ENCODE results near the gene METTL6.

The METTL6 gene

DNA sequence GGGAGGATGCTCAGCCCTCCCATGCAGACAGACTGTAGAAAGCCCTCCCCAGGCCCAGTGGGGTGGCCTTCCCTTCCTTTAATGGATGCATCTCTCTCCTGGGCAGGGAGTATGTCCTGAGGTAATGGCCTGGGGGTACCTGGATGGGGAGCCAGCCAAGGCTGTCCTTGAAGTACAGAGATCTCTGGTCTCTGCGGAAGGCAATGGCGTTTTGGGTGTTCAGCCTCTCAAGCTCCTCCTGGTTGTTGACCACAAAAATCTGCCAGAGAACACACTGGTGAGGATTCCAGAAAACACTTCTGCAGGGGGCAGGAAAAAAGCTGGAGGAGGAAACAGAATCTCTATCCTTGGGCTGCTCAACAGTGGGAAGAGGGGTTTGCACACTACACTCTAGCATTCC, 29.0 kb upstream of the METTL6 start:
- Mint-ChIP-seq H3K9me3 (no peaks in the 10 kb centered on the region), H3K4me3 (no peak overlapping the region), H3K27ac (no peak overlapping the region), H3K36me3 (ENCODE audit: insufficient read depth) (peaks cover 7% of the 10 kb centered on the region), H3K4me1 (ENCODE audit: low read depth in 2 of 2) (peaks cover 21 to 24% of the 10 kb centered on the region in 2 donors), H3K27me3 (no peaks in the 10 kb centered on the region)
- ATAC-seq (replicated peaks) = no peak
- DNase-seq = no peak

DNA sequence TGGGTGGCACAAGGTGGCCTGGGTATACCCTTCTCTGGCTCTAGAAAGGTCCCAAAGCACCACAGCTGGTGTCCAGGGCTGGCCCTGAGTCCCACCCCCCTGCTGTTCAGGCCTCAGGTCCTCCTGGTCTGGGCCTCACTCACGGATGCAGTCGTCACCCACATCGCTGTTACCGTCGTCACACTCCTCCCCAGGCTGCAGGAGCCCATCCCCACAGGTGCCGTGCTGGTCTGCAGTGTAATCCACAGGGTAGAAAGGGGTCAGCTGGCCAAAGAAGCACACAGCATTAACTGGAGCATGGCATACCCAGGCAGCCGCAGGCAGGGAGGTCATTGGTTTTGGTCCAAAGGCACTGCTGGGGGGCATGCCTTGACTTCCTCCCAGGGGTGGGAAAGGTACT, 28.4 kb upstream of the METTL6 start:
- Mint-ChIP-seq H3K27ac (peak overlapping the region in 1 of 2 donors; percentile 66), H3K9me3 (no peaks in the 10 kb centered on the region), H3K27me3 (no peaks in the 10 kb centered on the region), H3K4me1 (ENCODE audit: low read depth in 2 of 2) (peaks cover 18 to 19% of the 10 kb centered on the region in 2 donors), H3K4me3 (no peak overlapping the region), H3K36me3 (ENCODE audit: insufficient read depth) (peaks cover 12% of the 10 kb centered on the region)
- DNase-seq (no peak), ATAC-seq (replicated peaks) (no peak)

DNA sequence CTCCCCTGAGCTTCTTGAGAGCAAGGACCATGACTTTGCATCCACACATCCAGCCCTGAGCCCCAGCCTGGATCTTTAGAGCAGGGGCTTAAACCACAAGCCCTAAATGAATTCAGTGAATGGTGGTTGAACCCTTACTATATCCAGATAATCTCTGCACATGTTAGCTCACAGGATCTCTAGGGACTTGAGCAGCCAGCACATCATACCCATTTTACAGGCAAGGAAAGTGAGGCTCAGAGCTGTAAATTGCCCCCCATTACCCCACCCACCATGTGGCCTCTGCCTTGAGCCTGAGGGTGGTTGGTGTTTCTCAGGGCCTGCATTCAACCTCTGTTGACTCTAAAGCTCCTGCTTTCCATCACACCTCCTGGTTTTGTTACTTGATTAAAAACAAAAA, 27.6 kb upstream of the METTL6 start:
- Mint-ChIP-seq H3K9me3 (no peaks in the 10 kb centered on the region), H3K4me3 (no peak overlapping the region), H3K27me3 (no peaks in the 10 kb centered on the region), H3K4me1 (ENCODE audit: low read depth in 2 of 2) (peaks cover 11 to 13% of the 10 kb centered on the region in 2 donors), H3K36me3 (ENCODE audit: insufficient read depth) (peaks cover 12% of the 10 kb centered on the region), H3K27ac (peak overlapping the region in 1 of 2 donors; percentile 66)
- DNase-seq (no peak), ATAC-seq (replicated peaks) (no peak)

DNA sequence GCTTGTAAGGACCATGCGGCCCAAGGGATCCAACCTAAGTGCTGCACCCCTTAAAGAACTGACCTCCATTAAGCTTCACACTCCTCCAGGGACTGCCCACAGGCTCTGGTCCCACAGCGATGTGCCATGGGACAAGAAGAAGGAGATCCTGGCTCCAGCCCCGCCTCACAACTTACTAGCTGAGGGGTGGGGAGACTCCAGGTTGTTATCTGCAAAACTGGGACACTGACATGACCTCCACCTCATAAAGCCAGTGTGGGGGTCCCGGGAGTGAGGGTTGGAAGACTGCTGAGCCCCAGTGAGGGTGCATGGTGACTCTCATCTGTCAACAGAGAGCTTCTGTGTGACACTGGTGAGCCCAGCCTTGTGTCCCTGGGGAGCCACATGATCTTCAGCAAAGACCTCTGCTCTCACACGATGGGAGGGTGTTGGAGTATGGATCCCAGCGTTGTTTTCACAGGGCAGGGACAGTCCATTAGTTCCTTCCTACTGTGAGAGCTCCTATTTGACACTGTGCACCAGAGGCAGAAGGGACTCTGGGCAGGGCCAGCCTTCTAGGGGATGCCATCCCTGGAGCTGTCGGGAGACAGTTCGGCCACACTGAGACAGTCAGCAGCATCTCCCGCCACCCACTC, 26.8 kb upstream of the METTL6 start:
- Mint-ChIP-seq H3K9me3 (no peaks in the 10 kb centered on the region), H3K27me3 (no peaks in the 10 kb centered on the region), H3K27ac (peak overlapping the region in 1 of 2 donors; percentile 66), H3K36me3 (ENCODE audit: insufficient read depth) (peaks cover 12% of the 10 kb centered on the region), H3K4me3 (no peak overlapping the region), H3K4me1 (ENCODE audit: low read depth in 2 of 2) (peaks cover 7 to 13% of the 10 kb centered on the region in 2 donors)
- ATAC-seq (replicated peaks) = no peak
- no peak for DNase-seq

DNA sequence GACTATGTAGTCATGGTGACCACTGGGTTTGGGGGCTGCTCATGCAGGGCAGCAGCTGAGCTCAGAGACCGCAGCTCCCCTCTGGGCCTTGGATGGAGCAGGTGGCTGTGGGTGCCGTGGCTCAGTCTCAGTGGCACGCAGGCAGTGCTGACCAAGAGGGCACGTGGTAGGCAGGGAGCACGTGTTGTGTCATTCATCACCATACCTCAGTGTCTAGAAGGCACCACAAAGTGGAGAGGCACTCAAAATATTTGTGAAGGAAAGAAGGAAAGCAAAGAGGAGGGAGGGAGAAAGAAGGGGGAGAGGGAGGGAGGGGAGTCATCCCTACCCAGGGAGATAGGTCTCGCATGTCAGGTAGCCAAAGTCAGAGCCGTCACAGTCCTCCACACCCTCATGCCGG, 26.2 kb upstream of the METTL6 start:
- Mint-ChIP-seq H3K27me3 (no peaks in the 10 kb centered on the region), H3K27ac (peak overlapping the region; percentile 27 to 30)
- no peak for ATAC-seq (replicated peaks)

DNA sequence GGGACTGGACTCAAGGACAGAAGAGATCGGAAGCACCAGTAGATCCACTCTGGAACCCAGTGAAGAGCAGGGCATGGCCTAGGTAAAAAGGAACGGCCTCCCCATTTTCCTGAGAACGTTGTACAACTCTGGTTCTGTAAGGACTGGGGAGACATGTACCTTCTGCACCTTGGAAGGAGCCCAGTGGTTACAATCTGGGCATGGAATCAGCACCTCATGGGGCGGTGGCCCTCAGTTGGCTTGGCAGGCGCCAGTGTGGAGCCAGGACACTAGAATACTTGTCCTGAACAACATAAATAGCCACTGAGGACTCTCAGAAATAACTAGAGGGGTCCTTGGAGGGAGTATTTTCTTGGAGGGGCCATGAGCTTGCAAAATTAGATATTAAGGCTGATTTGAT, 25.6 kb upstream of the METTL6 start:
- Mint-ChIP-seq H3K4me3 (no peak overlapping the region), H3K27me3 (no peaks in the 10 kb centered on the region), H3K4me1 (ENCODE audit: low read depth in 2 of 2) (peaks cover 3 to 10% of the 10 kb centered on the region in 2 donors), H3K9me3 (no peaks in the 10 kb centered on the region), H3K36me3 (ENCODE audit: insufficient read depth) (peaks cover 12% of the 10 kb centered on the region), H3K27ac (peak overlapping the region in 1 of 2 donors; percentile 30)
- no peak for ATAC-seq (replicated peaks)
- no peak for DNase-seq

More for the DNA sequence above, 26.2 kb upstream of the METTL6 start:
- Mint-ChIP-seq H3K9me3 (no peaks in the 10 kb centered on the region), H3K4me1 (ENCODE audit: low read depth in 2 of 2) (peaks cover 7 to 13% of the 10 kb centered on the region in 2 donors), H3K4me3 (no peak overlapping the region), H3K36me3 (ENCODE audit: insufficient read depth) (peaks cover 12% of the 10 kb centered on the region)
- no peak for DNase-seq

DNA sequence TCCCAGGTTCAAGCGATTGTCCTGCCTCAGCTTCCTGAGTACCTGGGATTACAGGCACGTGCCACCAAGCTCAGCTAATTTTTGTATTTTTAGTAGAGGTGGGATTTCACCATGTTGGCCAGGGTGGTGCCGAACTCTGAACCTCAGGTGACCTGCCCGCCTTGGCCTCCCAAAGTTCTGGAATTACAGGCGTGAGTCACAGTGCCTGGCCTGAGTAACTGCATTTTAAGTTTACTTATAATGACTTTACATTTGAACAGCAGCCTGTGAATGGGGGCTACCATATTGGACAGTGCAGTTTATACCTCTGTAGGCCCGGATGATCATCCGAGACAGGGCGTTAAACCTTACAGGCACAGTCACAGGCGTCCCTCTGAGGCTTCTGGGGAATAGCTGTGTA, 24.8 kb upstream of the METTL6 start:
- peak overlapping the region in 1 of 2 donors; percentile 30 for H3K27ac Mint-ChIP-seq
- peaks cover 12% of the 10 kb centered on the region for H3K36me3 Mint-ChIP-seq (ENCODE audit: insufficient read depth)
- H3K9me3 Mint-ChIP-seq = no peaks in the 10 kb centered on the region
- no peak overlapping the region for H3K4me3 Mint-ChIP-seq
- DNase-seq (no peak), ATAC-seq (replicated peaks) (no peak)
- H3K4me1 Mint-ChIP-seq (ENCODE audit: low read depth in 2 of 2) = peaks cover 3 to 10% of the 10 kb centered on the region in 2 donors
- no peaks in the 10 kb centered on the region for H3K27me3 Mint-ChIP-seq

DNA sequence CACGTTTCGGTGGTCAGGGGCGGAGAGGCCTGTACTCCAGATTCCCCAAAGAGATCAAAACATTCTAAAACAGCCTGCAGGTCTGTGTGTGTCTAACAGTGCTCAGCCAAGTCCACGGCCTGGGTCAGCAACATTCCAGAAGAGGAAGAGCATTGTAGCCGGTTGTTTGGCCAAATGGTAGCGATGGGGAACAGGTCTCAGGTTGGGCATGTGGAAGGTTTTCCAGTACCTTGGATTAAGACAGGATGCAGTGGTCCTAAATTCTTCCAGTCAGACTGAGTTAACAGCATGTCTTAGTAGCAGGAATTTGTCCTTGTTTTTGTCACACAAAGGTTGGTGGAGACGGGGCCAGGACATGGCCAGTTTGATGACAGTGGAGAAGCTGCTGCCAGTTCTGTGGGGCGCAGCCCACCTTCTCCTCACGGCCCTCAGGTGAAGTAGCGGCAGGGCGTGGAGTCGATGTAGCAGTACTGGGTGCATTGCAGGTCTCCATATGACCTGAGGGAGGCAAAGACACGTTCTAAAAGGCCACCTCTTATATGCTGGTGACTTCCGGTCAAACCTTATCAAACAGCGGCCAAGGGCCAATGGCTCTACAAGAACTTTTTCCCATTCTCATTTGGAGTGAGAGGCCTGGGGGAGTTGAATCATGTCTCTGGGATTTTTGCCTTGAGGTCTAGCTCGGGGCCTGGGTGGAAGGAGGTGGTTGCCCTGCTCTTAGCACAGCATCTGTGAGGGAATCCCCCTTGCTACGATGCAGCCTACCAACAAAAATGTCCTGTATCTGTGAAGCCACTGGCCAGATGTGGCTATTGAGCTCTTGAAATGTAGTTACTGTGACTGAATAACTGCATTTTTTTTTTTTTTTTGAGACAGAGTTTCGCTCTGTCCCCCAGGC, 24.1 kb upstream of the METTL6 start:
- Mint-ChIP-seq H3K4me1 (ENCODE audit: low read depth in 2 of 2) (peaks cover 3 to 10% of the 10 kb centered on the region in 2 donors), H3K27me3 (no peaks in the 10 kb centered on the region), H3K27ac (peak overlapping the region in 1 of 2 donors; percentile 63), H3K4me3 (no peak overlapping the region), H3K9me3 (no peaks in the 10 kb centered on the region), H3K36me3 (ENCODE audit: insufficient read depth) (peaks cover 12% of the 10 kb centered on the region)
- DNase-seq (no peak), ATAC-seq (replicated peaks) (no peak)

DNA sequence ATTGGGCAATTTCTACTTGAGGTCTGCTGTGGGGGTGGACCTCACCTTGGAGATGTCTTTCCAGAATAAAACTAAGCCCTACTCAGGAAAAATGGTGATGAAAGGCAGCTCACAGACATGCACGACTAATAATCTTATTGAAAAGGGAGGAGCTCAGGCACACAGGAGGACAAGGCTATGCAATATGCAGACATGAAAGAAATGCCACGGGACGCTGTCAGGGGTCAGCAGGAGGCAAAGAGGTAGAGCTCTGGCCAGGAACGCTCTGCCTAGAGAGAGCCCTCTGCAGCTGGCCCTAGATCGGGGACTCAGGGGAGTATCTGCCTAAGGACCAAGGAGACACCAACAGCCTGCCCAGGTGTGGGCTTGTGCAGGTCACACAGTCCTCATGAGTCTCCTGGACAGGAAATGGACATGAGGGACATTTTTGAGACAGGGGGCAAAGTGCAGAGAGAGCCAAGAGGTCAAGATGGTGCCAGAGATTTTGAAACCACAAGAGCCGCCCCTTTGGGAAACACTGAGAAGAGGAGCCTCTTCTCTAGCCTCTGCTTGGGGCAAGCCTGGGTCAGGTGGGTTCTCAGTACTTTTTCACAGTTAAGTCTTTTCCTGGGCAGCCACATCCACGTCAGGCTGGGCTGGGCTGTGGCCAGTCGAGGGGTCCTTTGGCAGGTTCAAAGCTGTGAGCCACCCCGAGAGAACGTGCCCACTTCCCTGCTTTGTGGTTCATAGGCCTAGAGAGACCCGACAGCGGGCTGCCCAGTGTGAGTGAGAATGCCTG, 23.3 kb upstream of the METTL6 start:
- Mint-ChIP-seq H3K9me3 (no peaks in the 10 kb centered on the region), H3K4me3 (no peak overlapping the region), H3K4me1 (ENCODE audit: low read depth in 2 of 2) (peaks cover 3 to 10% of the 10 kb centered on the region in 2 donors), H3K27ac (peak overlapping the region in 1 of 2 donors; percentile 63), H3K36me3 (ENCODE audit: insufficient read depth) (peaks cover 13% of the 10 kb centered on the region), H3K27me3 (no peaks in the 10 kb centered on the region)
- ATAC-seq (replicated peaks) (no peak), DNase-seq (no peak)

DNA sequence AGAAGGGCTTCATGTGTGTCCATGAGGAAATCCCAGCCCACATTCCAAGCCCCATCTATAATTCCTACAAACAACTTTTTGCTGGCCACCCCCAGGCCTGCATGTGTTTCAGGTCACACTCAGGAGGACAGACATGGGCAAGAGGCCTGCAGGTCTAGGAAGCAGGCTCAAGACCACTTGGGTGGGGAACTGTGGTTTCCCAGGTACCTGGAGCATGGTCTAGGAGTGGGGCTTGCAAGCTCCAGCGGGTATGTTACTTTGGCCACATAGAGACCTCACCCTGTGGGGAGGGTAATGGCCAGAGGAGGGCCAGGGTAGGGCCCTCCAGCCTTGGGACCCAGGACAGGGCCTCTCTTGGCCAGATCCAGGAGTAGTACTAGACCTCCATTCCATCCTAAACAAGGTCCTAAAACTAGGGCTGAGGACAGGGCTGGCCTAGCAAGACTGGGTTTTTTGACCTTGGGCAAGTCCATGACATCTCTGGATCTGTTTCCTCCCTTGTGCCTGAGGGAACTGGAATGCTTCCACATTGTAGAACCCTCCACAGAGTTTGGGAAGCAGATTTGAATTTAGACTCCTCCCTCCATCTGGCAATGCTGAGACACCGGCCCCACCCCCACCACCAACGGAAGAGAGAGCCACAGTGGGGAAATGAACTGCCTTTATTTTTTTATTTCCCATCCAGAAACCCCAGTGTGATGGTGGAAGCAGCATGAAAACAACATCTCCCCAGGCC, 22.3 kb upstream of the METTL6 start:
- peak overlapping the region; percentile 51 to 56 for H3K27ac Mint-ChIP-seq
- H3K4me3 Mint-ChIP-seq = no peak overlapping the region
- H3K36me3 Mint-ChIP-seq (ENCODE audit: insufficient read depth) = peaks cover 23% of the 10 kb centered on the region

DNA sequence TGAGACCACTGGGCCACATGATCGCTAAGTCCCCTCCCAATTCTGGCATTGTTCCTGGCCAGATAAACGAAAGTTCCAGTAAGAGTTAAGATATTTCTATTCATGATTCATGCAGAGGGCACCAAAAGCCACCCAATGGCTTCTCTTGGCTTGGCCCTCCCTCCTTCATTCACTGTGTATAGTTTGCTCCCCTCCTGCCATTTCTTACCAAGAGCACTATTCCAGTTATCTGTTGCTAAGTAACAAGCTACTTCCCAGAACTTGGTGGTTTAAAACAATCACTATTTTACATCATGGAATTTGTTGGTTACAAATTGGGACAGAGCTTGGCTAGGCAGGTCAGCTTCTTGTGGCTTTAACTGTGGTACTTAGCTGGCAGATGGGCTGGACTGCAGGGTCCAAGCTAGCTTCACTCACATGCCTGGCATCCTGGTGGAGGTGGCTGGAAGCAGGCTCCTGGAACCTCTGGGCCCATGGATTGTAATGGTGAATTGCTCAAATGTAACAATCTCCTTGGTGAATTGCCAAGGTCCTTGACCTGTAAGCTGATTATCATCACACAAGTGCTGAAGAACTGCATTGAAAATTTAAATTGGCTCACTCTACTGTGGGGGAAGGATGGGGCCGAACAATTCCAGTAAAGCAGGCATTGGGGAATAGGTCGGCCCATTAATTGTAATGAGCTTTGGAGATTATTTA, 16.6 kb upstream of the METTL6 start:
- peaks cover 10 to 16% of the 10 kb centered on the region in 2 donors for H3K4me1 Mint-ChIP-seq (ENCODE audit: low read depth in 2 of 2)
- ATAC-seq (replicated peaks) = no peak
- peaks cover 51% of the 10 kb centered on the region for H3K36me3 Mint-ChIP-seq (ENCODE audit: insufficient read depth)
- DNase-seq = no peak
- no peaks in the 10 kb centered on the region for H3K27me3 Mint-ChIP-seq
- H3K27ac Mint-ChIP-seq = peak overlapping the region; percentile 41 to 44
- no peaks in the 10 kb centered on the region for H3K9me3 Mint-ChIP-seq
- H3K4me3 Mint-ChIP-seq = no peak overlapping the region

More for the DNA sequence above, 22.3 kb upstream of the METTL6 start:
- ATAC-seq (replicated peaks) = no peak
- Mint-ChIP-seq H3K27me3 (no peaks in the 10 kb centered on the region), H3K4me1 (ENCODE audit: low read depth in 2 of 2) (peaks cover 3 to 10% of the 10 kb centered on the region in 2 donors), H3K9me3 (no peaks in the 10 kb centered on the region)
- no peak for DNase-seq

DNA sequence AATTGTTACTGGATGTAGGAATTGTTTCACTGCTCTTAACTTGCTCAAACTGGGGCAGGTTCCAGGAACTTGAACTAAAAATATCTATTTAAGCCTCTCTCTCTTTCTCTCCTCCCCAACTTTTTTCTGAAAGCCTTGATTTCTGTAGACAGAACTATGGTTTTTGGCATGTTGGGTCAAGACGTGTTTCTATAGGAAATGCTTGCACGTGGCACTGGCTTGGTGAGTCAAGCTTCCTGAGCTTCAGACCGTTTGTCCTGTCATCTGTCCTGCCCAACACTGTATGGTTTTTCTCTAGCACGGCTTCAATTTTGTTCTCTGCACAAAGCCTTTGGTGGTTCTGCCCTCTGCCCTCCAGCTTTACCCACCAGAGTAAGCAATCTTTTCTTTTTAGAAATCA, 13.5 kb upstream of the METTL6 start:
- Mint-ChIP-seq H3K36me3 (ENCODE audit: insufficient read depth) (peaks cover 80% of the 10 kb centered on the region), H3K27ac (peak overlapping the region; percentile 75 to 87), H3K27me3 (no peaks in the 10 kb centered on the region), H3K9me3 (no peaks in the 10 kb centered on the region), H3K4me3 (peak overlapping the region in 1 of 2 donors; percentile 1), H3K4me1 (ENCODE audit: low read depth in 2 of 2) (peaks cover 10 to 16% of the 10 kb centered on the region in 2 donors)
- ATAC-seq (replicated peaks) (peak; percentile 24), DNase-seq (no peak)

All from effector memory CD8-positive, alpha-beta T cell (primary cell).